Measurements from ENCODE around the gene PIK3AP1.
"Not testable (repeated sequence)": the region's sequence is repeated elsewhere in the genome, so short reads cannot be mapped to it uniquely, and the experiment has no call there.

DNA sequence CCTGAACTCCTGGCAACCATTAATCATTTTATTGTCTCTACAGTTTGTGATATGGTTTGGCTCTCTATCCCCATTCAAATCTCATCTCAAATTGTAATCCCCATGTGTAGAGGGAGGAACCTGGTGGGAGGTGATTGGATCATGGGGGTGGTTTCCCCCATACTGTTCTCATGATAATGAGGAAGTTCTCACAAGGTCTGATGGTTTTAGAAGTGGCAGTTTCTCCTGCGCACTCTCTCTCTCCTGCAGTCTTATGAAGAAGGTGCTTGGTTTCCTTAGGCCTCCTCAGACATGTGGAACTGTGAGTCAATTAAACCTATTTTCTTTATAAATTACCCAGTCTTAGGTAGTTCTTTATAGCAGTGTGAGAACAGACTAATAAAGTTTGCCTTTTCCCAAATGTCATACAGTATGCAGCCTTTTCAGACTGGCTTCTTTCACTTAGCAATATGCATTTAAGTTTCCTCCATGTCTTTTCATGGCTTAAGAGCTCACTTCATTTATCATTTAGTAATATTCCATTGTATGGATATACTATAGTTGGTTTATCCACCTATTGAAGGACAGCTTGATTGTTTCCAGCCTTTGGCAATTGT, 17.1 kb upstream of the PIK3AP1 start:
- TF ChIP-seq, protein P1, sequence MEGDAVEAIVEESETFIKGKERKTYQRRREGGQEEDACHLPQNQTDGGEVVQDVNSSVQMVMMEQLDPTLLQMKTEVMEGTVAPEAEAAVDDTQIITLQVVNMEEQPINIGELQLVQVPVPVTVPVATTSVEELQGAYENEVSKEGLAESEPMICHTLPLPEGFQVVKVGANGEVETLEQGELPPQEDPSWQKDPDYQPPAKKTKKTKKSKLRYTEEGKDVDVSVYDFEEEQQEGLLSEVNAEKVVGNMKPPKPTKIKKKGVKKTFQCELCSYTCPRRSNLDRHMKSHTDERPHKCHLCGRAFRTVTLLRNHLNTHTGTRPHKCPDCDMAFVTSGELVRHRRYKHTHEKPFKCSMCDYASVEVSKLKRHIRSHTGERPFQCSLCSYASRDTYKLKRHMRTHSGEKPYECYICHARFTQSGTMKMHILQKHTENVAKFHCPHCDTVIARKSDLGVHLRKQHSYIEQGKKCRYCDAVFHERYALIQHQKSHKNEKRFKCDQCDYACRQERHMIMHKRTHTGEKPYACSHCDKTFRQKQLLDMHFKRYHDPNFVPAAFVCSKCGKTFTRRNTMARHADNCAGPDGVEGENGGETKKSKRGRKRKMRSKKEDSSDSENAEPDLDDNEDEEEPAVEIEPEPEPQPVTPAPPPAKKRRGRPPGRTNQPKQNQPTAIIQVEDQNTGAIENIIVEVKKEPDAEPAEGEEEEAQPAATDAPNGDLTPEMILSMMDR (IDR thresholded peaks at IDR 0.05 in 2 of 3, conservative IDR thresholded peaks at IDR 0.05 in 1 of 3; ENCODE audit: borderline replicate concordance in 1 of 3, insufficient read depth in 1 of 3, low read depth in 2 of 3, low read length in 2 of 3): not testable (repeated sequence)
- TF ChIP-seq SRF (IDR thresholded peaks at IDR 0.05; ENCODE audit: low read depth); POLR2AphosphoS5 (IDR thresholded peaks at IDR 0.05; ENCODE audit: low read depth, low read length); POLR2A (IDR thresholded peaks at IDR 0.05; ENCODE audit: borderline replicate concordance, extremely low read depth, insufficient read depth, insufficient read length); EZH2 (IDR thresholded peaks at IDR 0.05): not testable (repeated sequence)
- TF ChIP-seq, protein P2, sequence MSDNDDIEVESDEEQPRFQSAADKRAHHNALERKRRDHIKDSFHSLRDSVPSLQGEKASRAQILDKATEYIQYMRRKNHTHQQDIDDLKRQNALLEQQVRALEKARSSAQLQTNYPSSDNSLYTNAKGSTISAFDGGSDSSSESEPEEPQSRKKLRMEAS (IDR thresholded peaks at IDR 0.05): not testable (repeated sequence)

Measured in HCT116 (cell line).